Measurements from ENCODE around the gene ZNF414.

- TF ChIP-seq CTCF (IDR thresholded peaks at IDR 0.05; ENCODE audit: insufficient read depth, low read length) (no peak), POLR2AphosphoS5 (IDR thresholded peaks at IDR 0.05; ENCODE audit: low read depth) (no peak)
Measured at GRCh38 chr19:8485561-8486371, 28.2 kb downstream of the ZNF414 start.
